GM18909 (cell line): ENCODE measurements around the gene LYZL1.
"Not testable (repeated sequence)": the region's sequence is repeated elsewhere in the genome, so short reads cannot be mapped to it uniquely, and the experiment has no call there.

Experiments used
- ATAC-seq: cut with Tn5 transposase; IDR thresholded peaks from one replicate; pipeline ENCODE4 v1.9.1; 2021; ENCODE audit warnings: mild to moderate bottlenecking; ENCODE audit not compliant: unreplicated experiment, poor library complexity

The LYZL1 gene

DNA sequence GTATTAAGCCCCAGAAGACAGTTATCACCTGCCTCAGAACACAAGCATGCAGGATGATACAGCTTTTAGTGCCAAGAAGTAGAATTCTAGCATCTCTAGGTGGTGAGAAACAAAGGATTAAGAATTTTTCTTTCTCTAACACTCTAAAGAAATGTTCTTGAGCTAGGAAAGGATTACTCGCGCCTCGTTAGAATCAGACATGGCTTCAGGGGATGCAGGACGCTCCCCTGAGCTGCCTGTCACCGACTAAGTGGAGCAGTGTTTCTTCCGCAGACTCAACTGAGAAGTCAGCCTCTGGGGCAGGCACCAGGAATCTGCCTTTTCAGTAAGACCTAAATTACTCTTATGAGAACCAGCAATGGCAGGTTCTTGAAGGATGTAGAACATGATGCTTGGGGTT, at the start of gene LYZL1:
Gene LYZL1, plus strand, starts transcription at position 165 of the 400 bp plus-strand sequence. CDS start 2,798 bp downstream, outside the sequence.
- ATAC-seq = not testable (repeated sequence)

DNA sequence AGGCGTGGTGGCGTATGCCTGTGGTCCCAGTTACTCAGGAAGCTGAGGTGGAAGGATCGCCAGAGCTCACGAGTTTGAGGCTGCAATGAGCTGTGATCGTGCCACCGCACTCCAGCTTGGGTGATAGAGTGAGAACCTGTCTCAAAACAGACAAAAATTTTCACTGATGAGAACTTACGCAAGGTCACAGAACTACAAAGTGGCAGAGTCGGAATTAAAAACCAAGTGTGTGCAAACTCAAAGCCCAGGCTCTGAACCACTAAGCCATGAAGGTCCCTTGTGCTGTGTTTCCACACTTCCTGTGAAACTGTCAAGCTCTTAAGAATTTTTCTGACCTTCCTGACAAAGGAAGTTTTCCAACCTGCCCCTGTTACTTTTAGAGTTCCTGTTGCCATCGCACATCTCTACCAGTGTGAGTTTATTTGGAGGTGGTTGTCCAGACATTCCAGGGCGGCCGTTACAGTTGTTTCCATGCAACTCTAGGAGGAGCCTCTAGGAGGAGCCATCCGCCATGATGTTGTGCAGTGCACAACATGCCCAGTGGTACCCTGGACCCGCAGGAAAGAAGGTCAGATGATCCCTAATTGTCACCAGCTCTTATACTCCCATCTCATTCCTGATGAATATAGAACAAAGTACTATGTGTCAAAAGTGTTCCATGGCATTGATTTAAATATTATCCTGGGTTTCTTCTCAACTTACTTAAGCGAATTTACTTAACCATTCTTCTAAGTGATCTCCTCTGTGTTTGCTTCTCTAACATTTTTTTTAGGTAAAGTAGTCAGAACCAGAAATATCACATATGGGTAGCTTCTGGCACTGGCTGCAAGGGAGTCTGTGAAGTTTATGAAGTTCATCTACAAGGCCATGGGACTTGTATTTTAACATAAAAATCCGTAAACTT, 49.0 kb upstream of the LYZL1 start:
- ATAC-seq = no peak

DNA sequence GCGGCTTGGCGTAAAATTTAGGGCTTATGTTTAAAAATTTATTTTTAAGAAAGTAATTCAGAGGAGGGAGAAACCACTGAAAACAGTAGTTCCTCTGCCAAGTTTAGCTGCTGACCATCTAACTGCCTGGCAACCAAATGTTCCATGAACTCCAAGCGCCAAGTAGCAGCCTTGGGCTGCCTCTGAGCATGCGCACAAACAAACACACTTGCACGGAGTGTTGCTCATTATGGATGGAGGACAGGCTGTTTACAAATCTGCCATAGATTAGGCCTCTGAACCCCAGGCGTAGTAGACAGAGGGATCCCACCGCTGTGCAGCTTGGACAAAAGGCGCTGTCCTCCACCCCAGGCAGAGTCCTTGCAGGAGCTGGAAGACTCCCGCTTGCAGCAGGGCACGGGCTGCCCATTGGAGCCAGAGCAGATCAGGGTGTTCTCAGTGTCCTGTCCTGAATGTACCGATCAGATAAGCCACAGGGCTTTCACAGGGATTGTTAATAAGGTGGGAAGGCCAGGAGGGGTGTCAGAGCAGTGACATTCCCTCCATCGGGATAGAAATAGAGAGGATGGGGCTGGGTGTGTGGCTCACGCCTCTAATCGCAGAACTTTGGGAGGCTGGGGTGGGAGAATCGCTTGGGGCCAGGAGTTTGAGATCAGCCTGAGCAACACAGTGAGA, 47.7 kb upstream of the LYZL1 start:
- ATAC-seq = no peak

DNA sequence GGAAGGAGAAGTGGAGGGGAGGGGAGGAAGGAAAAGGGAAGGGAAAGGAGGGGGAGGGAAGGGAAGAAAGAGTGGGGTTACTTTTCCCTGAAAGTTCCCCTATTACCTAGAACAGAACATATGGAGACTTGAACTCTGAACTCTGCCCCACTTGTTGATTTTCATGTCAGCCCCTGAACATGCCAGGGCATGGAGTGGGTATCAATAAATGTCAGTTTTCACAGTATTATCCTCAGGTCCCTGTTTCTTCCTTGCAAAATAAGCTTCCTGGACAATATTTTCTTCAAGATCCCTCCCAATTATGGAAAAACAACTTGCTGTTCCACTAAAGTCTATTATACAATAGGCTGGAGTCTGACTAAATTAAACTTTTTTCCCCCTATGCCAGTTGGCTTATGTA, 46.9 kb upstream of the LYZL1 start:
- no peak for ATAC-seq

DNA sequence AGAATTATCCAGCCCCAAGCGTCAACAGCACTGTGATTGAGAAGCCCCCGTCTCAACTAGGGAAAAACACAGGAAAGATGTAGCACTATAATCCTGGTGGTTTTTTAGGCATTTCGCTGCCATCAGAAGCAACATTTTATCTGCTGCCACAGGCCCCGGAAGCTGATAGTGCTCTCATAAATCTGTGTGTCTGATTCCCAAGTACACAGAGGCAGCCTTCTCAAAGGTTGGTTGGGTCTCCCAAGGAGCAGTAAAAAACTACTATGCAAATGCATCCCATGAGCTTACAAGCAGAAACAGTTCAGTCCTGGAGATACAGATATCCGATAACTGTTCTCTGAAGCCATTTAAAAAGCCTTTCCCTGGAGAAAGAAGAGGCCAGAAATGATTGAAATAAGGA, 45.8 kb upstream of the LYZL1 start:
- no peak for ATAC-seq

DNA sequence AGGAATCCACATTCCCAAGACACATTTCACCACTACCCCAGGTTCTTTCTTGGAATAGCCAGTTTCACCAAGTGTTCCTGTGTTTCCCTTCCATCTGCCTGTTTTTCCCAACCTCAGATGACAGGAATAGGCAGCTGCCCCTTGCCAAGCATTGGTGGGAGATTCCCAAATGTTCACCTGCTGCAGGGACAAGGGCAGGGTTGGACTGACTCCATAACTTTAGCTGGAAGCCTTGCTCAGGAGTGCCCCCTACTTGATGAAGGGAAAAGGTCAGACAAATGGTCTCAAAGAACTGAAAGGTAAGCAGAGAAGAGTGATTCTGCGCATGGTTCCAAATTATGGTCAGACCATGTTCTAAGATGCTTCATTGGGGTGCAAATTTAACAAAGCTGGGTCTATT, 45.1 kb upstream of the LYZL1 start:
- ATAC-seq = no peak

DNA sequence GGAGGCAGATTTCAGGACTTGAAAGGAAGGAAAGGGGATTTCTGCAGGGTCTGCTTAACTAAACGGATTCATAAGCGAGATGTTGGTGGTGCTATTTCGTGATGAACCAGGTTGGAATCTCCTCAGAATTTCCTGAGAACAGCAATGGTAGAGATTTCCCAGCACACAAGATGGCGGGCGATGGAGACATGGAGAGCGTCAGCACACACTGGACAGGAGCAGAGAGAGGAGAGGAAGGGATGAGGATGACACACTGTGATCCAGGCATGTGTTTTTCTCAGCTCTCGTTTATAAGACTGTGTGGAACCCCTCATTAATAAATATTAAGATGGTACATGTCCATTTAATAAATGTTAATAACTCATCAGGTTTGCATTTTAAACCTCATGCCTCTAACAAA, 43.9 kb upstream of the LYZL1 start:
- no peak for ATAC-seq

DNA sequence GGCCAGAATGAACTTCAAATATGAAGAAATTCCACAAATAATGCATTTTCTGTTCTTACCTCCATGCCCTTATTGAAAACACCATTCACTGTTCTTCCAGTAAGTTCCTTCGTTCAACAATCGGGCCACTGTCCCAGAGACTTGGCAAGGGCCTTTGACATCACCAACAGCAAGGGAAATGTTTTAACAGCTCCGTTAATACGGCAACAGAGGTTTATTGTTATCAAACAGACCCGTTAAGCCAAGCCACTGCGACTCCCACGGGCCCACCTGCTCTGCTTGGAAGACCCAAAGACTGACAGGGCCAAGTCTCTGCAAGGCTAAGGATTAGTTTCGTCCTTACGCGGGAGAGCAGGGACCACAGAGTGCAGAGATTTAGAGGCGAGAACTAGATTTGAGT, 43.4 kb upstream of the LYZL1 start:
- ATAC-seq = no peak

DNA sequence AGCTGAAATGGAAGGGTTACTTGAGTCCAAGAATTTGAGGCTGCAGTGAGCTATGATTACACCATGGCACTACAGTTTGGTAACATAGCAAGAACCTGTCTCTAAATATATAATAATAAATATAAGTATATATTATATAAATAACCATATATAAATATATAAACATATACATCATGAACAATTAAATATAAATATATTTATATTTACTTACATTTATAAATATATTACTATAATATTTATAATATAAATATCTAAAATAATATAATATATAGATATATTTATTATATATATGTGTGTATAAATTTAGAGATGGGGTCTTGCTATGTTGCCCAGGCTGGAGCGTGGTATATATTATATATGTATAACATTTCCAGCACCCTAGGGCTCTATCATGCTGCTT, 42.4 kb upstream of the LYZL1 start:
- ATAC-seq = no peak

DNA sequence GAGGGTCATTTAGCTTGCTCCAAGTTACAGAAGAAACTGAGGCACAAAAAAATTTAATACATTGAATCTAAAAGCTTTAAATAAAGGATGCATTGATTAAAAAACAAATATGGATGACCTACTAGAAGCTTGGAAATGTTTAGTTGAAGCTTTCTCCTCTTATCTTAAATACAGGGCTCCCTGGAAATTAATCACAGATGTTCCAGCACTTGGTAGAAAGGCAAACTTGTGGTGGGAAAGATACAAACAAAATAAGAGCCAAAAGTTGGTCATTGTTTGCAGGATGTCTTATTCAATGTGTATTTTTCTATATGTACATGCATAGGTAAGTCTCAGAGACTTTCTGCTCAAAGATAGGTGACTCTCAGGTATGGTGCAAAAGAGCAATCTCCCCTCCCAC, 40.7 kb upstream of the LYZL1 start:
- no peak for ATAC-seq

DNA sequence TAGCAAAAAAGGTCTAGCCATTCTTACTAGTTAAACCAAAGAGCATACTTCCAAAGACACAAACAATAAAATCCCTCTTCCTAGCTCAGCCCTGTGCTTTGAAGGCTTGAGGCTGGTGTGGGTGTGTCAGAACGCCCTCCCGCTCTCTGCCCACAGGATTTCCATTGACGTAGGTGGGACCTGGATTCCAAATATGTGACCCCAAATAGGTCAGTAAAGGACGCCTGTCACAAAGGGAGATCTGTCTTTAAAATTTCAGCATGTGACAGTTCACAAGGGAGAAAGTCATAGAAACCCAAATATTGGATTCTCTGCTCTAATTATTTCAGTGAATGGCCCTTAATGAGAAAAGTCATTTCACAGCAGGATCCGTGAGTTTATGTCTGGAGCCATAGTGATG, 39.9 kb upstream of the LYZL1 start:
- no peak for ATAC-seq

DNA sequence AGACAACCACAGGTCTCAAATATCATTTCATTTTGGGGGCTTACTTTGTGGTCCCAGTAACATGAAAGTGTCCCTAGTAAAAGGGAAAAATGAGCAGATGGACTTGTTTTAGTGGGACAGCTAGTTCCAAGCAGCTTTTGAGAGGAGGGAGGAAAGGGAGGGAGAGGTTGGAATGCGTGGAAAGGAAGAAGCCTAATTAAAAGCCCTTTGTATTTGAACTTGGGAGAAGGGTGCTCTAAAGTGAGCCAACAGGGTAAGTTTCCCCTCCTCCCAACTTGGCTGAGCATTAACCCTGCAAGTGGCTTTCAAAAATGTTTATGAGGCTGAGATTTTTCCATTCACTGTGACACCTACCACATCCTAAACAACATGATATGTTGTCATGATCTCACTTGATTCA, 38.8 kb upstream of the LYZL1 start:
- ATAC-seq = no peak

DNA sequence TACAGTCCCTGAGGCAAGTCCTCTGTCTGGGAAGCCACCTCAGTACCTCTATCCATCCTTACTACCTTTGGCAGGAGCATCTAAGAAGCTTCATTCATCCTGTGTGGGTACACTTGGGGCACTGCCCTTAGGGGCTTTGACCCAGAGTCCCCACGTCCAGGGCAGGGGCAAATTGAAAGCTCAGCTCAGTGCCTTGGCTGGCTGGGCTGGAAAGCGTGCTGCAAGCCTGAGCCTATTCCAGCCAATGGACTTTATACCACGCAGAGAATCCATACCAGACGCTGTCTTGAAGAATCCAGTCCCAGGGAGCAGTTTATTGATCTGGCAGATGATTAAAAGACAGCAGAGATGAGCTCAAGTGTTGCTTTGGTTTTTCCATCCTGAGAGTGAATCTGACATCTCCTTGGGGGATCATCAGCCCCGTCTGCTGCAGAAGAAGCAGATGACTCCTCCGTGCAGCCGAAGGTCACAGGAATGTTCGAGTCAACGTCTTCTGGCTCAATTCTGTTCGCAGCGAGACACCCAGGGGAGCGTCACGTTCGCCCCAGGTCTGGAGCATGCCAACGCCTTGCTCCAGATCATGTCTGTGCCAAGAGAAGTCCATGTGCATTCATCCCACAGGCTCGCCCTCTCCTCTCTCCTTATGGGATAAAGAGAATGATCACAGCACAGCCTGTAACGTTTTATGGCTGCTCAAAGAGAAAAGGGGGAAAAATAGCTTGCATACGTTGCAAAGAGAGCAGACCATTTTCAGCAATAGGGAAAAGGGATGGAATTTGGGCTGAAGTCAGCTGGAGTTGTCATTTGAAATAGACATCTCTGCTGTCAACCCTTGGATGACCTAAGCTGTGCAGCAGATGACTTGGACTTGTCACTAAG, 35.8 kb upstream of the LYZL1 start:
- no peak for ATAC-seq

DNA sequence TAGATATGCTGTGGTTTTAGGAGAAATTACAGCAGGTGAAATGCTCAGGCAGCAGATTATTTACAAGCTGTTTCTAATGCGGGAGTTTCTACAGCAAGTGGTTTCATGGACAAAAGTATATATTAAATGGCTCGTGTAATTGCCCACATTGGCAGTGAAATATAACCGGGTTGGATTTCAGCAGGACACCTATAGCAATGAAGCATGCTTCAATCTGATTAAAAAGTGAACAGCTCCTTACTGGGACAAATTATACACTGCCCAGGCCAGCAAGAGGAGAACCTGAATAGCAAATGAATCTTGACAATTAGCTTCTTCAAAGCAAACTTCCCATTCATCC, 35.2 kb upstream of the LYZL1 start:
- no peak for ATAC-seq

DNA sequence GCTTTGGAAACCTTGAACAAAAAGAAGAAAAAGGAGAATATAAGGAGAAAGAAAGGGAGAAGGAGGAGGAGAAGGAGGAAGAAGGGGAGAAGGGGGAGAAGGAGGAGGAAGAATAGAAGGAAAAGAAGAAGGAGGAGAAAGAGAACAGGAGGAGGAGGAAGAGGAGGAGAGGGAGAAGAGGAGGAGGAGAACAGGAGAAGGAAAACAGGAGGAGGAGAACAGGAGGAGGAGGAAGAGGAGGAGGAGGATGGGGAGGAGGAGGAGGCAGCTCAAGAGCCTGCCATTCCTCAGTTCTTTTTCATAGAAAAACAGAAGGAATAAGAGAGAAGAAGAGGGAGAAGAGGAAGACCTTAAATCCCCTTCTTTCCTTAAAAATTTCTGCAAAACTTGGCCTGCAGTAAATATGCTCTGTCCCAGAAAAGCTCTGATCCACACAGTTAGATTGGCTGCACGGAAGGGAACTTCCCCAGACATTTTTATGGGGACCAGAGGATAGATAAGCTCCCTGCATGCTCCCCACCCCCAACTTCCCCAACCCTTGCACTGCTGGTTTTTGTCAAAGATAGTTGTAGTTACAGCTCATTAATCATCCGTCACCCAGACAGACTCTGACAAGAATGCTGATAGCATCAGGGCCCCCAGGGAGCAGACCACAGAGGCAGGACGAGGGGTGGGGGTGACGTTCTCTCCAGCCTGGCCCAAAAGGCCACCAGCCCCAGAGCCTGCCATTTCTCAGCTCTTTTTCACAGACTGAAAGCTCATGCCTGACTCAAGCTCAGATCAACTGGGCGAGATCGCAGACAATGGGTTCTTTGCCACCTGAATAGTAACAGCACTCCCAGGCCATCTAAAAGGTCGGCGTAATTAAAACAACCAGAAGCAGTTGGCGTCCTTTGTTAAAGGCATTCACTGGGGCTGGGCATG, 34.5 kb upstream of the LYZL1 start:
- no peak for ATAC-seq

DNA sequence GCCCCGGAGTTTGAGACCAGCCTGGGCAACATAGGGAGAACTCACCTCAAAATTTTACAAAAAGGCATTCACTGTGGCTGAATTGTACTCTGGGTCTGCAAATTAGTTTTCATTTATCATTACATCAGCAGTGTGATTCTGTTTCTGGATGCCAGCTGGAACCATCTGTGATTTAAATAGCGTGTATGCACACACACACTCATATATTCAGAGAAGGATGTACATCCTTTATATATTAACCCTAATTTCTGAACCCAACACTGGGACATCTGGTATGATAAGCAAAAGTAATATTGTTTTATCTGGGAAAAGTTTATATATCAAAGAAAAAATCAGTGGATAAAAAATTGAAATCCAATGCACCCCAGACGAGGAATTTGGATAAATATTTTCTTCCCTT, 33.8 kb upstream of the LYZL1 start:
- no peak for ATAC-seq

DNA sequence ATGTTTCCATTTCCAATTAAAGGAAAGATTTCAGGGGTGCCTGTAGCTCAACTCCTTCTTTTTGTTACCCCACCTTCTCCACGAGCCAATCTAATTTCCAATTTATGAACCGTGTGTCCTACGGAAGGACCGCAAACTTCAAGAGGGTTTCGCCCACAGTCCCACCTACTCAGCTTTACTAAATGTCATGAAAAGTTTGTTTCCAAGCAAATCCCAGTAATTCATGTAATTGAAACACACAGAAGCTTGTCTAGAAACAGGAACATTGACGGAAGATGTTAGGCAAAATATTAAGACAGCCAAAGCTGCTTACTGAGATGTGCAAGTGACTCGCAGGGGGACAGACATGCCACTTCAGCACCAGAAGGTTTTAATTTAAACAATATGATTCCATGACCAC, 32.9 kb upstream of the LYZL1 start:
- no peak for ATAC-seq

DNA sequence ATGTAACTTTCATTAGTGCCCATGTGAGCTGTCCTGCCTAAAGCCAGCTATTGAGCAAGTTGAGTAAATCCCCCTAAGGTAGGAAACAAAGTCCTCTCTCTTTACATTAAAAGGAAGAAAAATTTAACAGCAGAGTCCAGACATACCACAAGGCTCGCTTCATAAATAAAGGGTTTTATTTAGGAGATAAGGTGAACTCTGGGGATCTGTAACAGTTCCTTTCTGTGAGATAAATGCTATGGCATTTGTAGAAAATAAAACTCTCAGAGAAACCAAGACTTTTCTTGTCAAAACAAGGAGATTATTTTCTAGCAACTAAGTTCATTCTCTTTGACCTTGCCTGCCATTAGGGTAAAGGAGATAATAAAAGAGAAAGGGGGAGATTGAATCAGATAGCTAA, 32.3 kb upstream of the LYZL1 start:
- ATAC-seq = no peak

DNA sequence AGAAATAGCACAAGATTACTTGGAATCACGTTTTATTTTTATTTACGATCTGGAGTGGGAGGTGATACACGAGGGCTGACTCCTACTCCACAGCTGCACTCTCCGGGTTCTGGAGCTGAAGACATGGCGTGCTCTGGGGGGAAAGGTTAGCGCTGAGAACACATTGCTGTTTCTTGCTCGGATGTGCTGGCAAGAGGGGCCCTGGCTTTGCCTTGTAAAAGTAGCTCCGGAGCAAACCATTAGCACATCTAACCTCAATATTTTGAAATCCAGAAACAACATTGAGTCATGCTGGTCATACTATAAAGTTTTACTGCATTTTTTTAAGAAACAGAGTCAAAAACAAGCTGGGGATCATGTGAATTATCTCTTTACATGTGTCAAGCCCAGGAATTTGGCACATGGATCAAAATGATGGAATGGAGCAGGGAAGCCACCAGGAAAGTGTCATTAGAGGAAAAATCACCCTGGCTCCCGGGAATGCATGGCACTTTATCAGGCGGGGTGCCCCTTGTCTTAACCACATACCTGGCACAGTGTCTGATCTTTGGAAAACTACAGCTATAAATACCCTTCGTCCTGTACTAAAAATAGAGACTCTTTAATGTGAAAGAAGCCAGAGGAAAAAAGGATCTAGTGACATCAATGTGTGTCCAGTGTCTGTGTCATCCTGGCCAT, 31.6 kb upstream of the LYZL1 start:
- ATAC-seq = no peak

DNA sequence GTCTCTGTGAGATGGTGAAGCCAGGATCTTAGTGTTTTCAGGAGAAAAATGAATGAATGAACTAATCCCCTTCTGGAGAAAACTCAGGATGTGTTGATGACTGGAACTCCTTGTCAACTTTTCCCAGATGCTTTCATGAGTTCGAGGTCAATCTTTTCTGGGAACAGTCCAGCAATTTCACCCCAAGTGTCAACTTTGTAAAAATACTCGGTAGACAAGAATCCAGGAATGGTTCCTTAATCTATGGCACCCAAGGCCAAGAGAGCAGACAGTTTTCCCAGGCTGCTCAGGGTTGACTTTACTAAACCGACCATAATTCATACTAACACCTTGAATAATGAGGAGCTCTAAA, 31.1 kb upstream of the LYZL1 start:
- ATAC-seq = no peak
